Measurements from ENCODE around the gene DNAL4.
A peak's percentile ranks its signal among the peaks of the same experiment; 100 is the strongest.

The DNAL4 gene

DNA sequence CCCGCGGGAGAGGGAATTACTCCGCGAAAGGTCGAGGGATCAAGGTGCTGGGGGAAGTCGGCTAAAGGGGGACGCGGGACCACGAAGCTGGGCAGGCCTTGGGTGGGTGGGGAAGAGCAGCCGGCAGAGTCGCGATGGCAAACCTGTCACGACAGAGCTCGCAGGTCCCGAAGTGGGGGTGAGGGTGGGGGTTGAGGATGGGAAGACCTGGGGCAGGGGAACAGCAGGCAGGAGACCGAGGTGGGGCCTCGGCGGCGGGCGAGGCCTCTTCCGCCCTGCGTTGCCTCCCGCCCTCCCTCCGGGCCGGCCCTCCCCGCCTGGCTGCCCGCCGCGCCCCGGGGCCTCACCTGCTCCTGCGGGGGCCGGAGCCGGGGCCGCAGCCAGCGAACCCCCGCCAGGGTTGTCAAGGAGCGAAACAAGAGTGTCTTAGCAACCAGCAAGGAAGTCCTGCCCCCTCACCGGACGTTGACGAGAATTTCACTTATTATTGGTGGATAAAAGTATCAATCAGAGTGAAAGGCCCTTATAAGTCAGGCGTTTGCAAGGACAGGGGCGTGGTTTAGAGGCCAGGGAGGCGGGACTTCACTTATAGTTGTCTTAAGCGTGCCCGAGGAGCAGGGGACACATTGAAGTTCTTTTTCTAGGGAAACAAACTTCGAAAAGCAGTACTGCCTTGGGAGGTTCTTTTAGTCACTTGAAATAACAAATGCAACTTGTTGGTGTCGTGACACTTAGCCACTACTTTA is at the start of gene DNAL4:
TSS of gene DNAL4 (minus strand) at position 423 of the 746 bp plus-strand sequence. CDS start 11,412 bp downstream, outside the sequence.
- DNase-seq, result peak; percentile 93

DNA sequence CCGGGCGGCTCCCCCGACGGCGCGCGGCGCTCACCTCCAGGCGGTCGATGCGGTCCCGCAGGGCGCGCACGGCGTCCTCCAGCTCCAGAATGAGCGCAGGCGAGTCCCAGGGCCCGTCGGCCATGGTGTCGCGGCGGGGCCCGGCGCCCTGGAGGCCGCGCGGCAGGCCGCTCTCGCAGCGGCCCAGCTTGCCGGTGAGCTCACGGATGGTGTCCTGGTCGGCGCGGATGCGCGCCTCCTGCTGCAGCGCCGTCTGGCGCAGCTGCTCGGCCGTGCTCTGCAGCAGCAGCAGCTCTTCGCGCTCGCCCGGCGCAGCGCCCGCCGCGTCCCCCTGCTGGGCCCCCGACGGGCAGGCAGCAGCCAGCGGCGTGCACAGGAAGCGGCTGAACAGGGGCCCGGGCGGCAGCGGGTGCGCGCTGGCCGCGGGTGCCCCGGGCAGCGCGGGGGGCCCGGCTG is 49.3 kb upstream of the DNAL4 start:
- DNase-seq, result peak; percentile 52

DNA sequence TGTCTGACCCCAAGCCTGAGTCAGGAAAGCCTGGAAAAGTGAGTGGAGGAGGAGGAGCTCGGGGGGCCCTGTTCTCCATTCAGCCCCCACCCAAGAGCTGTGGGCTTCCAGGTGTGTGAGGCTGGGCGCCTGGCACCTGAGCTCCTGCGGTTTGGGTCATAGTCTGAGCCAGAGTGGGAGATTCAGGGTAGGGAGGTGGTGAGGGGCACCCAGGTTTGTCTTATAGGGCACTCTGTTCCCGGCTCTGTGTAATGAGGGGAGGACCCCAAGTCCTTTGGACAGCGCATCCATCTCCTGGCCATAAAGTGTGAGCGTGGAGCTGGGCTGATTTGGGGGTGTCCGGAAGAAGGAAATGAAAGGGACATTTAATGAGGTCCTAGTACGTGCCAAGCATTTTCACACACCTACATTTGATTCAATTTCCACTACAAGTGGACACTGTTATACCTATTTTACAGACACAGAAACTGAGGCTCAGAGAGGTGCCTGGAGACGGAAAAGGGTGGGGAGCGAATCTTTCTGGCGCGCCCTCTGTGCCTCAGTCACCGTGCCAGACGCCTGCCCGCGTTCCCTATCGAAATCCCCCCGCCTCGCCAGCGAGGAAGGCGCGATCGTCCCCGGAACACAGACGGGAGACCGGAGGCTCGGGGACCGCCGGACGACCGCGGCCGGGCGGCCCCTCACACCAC is 48.7 kb upstream of the DNAL4 start:
- no peak for DNase-seq

DNA sequence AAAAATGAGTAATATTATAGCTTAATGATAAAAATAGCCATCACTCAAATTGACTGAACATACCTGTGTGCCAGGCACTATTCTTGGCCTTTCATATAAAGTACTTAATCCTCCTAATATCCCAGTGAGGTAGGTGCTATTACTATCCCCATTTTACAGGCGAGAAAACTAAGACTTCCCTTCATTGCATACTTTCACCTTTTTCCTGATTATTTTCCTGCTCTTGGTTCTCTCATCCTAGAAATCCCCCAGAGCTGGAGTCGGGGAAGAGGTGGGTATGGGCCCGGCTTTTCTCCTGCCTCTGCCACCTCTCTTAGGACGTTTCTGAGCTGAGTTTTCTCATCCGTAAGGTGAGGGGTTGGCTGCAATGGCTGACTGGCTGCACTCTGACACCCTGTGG is 47.7 kb upstream of the DNAL4 start:
- DNase-seq, result no peak

- no peak for DNase-seq
These were observed 47.3 kb upstream of the DNAL4 start for GRCh38 chr22:38841211-38841610.

GRCh38 chr22:38840129-38840528 is 46.2 kb upstream of the DNAL4 start:
- DNase-seq, result no peak

GRCh38 chr22:38839686-38840085 is 45.7 kb upstream of the DNAL4 start:
- no peak for DNase-seq

- DNase-seq, result no peak
These were observed 43.5 kb upstream of the DNAL4 start for GRCh38 chr22:38837414-38837928.

- DNase-seq, result no peak
These were observed 42.0 kb upstream of the DNAL4 start for GRCh38 chr22:38835888-38836301.

- DNase-seq, result no peak
These were observed 41.0 kb upstream of the DNAL4 start for GRCh38 chr22:38834991-38835390.

DNA sequence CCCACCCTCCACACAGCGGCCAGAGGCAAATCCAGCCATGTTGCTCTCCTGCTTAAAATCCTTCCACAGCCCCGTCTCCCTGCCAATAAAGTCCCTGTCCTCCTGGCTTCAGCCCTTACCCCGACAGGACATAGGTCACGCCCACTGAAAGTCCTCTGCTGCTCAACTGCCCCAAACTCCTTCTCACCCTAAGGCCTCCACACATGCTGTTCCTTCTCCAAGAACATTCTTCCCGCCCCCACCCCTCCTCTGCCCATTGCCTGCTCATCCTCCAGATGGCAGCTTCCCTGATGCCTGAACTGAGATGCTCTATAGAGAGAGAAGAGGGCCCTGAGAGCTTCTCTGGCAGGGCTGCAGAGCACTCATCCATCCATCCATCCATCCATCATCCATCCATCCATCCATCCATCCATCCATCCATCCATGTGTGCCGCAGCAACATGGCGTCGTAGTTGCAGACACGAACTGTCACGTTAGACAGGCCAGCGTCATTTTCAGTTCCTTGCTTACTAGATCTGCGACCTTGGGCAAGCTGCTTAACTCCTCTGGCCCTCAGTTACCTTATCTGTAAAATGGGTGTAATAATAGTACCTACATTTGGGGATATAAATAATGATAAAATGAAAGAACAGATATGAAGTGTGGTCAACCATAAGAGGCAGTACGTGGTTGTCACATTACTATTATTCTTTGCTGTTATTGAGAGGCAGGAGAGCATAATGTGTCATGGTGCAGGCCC is 40.4 kb upstream of the DNAL4 start:
- no peak for DNase-seq

DNA sequence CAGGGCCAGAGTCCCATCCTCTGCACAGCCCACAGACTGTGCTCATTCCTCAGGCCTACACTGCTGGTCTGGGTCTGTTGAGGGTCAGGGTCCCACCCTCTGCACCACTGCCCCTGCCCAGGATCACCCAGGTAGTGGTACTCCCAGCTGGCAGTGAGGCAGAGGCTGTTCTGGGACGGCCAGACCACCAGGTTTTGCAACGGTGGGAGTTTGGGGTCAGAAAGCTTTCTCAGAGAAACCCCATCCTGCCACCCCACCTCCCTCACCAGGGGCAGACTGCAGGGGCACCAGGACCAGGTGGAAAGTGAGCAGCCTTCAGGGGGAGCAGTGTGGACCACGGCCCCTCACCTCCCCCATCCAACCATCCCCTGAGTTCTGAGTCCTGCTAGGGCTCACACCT is 39.1 kb upstream of the DNAL4 start:
- no peak for DNase-seq

DNA sequence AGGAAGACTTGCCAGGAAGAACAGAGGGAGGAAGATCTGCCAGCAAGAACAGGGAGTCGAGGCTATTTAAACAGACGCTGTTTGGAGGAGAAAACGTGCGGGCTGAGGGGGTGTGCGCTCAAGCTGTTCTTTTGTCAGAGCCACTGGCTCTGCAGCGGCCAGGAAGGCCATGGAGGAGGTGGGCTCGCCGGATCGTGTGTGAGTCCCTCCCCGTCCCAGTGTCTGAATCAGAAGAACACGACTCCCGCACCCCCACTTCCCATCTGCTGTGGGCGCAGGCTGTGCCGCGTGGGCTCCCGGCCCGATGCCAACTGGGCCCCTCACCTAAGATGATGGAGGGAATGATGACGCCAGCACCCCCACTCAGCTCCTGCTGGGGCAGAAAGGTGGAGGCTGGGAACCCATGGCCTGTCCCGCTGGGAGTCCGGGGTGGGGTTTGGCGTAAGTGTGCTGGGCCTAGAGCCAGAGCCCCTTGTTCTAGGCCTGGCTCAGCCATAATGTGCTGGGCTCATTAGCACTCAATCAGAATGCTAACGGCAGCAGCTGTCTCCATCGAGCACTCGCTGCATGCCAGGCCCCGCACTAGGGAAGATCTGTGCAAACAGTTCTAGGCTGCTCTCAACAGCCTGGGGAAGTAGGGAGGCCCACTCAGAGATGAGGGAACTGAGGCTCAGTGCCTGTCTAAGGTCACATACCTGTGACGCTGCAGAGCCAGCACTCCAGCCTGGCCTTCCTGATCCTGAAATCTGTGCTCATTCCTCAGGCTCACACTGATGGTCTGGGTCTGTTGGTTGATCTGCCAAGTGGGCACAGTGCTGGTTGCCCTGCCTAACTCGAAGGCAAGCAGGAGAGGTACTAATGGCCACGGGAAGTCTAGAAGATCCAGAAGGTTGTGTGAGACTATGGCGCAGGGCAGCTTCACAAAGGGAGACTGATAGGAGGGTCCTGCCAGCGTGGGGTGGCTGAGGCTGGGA is 38.3 kb upstream of the DNAL4 start:
- DNase-seq, result no peak

GRCh38 chr22:38831166-38831945 is 37.4 kb upstream of the DNAL4 start:
- peak; percentile 4 for DNase-seq

DNA sequence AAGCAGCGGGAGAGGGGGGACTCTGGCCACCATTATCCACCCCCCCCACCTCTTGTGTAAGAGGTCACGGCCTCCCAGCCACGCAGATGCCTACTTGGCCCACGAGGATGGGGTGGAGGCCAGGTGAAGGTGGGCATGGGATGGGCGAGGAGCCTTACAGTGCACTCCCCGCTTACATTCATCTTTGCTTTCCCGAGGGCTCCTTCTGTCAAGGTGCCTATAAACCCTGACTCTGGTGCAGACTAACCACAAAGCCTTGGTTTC is 36.8 kb upstream of the DNAL4 start:
- DNase-seq, result no peak

GRCh38 chr22:38830026-38830844 is 36.3 kb upstream of the DNAL4 start:
- DNase-seq, result no peak

GRCh38 chr22:38829485-38829884 is 35.5 kb upstream of the DNAL4 start:
- no peak for DNase-seq

- DNase-seq, result no peak
These were observed 34.8 kb upstream of the DNAL4 start for GRCh38 chr22:38828616-38829205.

GRCh38 chr22:38828191-38828590 is 34.2 kb upstream of the DNAL4 start:
- DNase-seq, result no peak

GRCh38 chr22:38827510-38827909 is 33.6 kb upstream of the DNAL4 start:
- no peak for DNase-seq
